K562 (cell line): Measurements from ENCODE around the gene IMPACT. TPM values are rescaled to one million over a fixed set of nuclear protein-coding genes. Genes with fewer than 3 reads are reported as not detected.
A peak's percentile ranks its signal among the peaks of the same experiment; 100 is the strongest.

Source experiments
- ATAC-seq: fragments of 200-7000 bp; cut with Tn5 transposase; 3 replicates; pipeline ENCODE4 v1.9.1; 2020; ENCODE audit warnings: moderate library complexity
- BruUV-seq: library from RNA; stranded (reverse); fragments of 400-500 nt; replicated peaks from 2 replicates; lab custom pipeline; 2021; lab: Mats Ljungman, UMichigan
- CTCF ChIA-PET: fragments of 300-600 bp; formaldehyde crosslinking; extraction: SDS; loops from one replicate; lab custom pipeline; 2021; ENCODE audit warnings: low intra/inter-chr PET ratio; lab: Yijun Ruan, JAX
- POLR2A ChIA-PET: fragments of 300-600, 350-650 bp; sonication (Branson Sonifier 250); formaldehyde crosslinking; extraction: SDS; loops from one replicate; lab custom pipeline; 2021; ENCODE audit warnings: antibody characterized with exemption, inconsistent platforms; lab: Yijun Ruan, JAX
- DNase-seq, 4 experiments: peaks; one replicate each; pipeline versions ENCODE4 v3.0.0 to v3.0.0-alpha.2; 2011 to 2018; ENCODE audit warnings: low spot score in 3 of 4, mixed read lengths in 3 of 4; ENCODE audit errors: extremely low read depth in 1 of 4
- FAIRE-seq: peaks from 2 replicates; lab custom pipeline; 2011; peaks lifted over from hg19 to GRCh38; lab: Jason Lieb, UNC
- H2AFZ ChIP-seq: 2 replicates; pipeline ENCODE4 v1.6.0; 2011; ENCODE audit warnings: low read depth, low read length, control low read depth, inconsistent platforms
- H3K27ac ChIP-seq: fragments of 200-600 bp; 3 replicates; pipeline ENCODE4 v1.8.0; 2011; ENCODE audit warnings: low read depth, mild to moderate bottlenecking, control low read depth, inconsistent platforms, low read length, moderate library complexity, mixed read lengths; ENCODE audit errors: extremely low read depth
- H3K27me3 ChIP-seq, 2 experiments: fragments of 300-600 bp in 1 of 2; 2 replicates in 1 of 2; 3 replicates in 1 of 2; pipeline versions ENCODE4 v1.6.0 to v1.8.0; 2011; ENCODE audit warnings: inconsistent platforms in 2 of 2, low read length in 2 of 2, mild to moderate bottlenecking in 1 of 2, mixed read lengths in 1 of 2, moderate library complexity in 1 of 2; ENCODE audit not compliant: control insufficient read depth in 2 of 2, insufficient read depth in 2 of 2
- H3K36me3 ChIP-seq: fragments of 300-600 bp; 3 replicates; pipeline ENCODE4 v1.8.0; 2011; ENCODE audit warnings: mild to moderate bottlenecking, low read length, inconsistent platforms; ENCODE audit not compliant: control insufficient read depth, insufficient read depth
- H3K4me1 ChIP-seq, 2 experiments: fragments of 200-600 bp in 1 of 2; replicated peaks in 1 of 2; 2 replicates in 1 of 2; 3 replicates in 1 of 2; pipeline versions ENCODE4 v1.5.1 to v1.8.0; 2011; ENCODE audit warnings: inconsistent platforms in 2 of 2, low read length in 2 of 2, mild to moderate bottlenecking in 1 of 2, mixed read lengths in 1 of 2, moderate library complexity in 1 of 2; ENCODE audit not compliant: control insufficient read depth in 2 of 2, insufficient read depth in 2 of 2
- H3K4me2 ChIP-seq: 2 replicates; pipeline ENCODE4 v1.6.1; 2011; ENCODE audit warnings: low read length, control low read depth, inconsistent platforms, mixed read lengths; ENCODE audit not compliant: insufficient read depth
- H3K4me3 ChIP-seq: fragments of 200-600 bp; sonication (generic), shearing (Covaris generic); 2 replicates; pipeline ENCODE4 v1.5.1; 2016; ENCODE audit warnings: control low read depth, inconsistent platforms
- H3K79me2 ChIP-seq: fragments of 200-600 bp; 3 replicates; pipeline ENCODE4 v1.8.0; 2011; ENCODE audit warnings: low read length, inconsistent platforms; ENCODE audit not compliant: control insufficient read depth, insufficient read depth
- H3K9ac ChIP-seq, 2 experiments: 2 replicates each; pipeline versions ENCODE4 v1.6.0 to v1.6.1; 2011; ENCODE audit warnings: low read depth in 2 of 2, low read length in 2 of 2, control low read depth in 1 of 2, inconsistent platforms in 1 of 2, mild to moderate bottlenecking in 1 of 2, mixed read lengths in 1 of 2; ENCODE audit not compliant: insufficient read depth in 1 of 2
- H3K9me1 ChIP-seq: one replicate; pipeline ENCODE4 v1.6.0; 2011; ENCODE audit warnings: inconsistent platforms, mild to moderate bottlenecking, low read length, moderate library complexity; ENCODE audit not compliant: control insufficient read depth, insufficient read depth
- H3K9me3 ChIP-seq: replicated peaks from 2 replicates; pipeline ENCODE4 v1.5.1; 2011; ENCODE audit warnings: low read depth, low read length, inconsistent platforms; ENCODE audit not compliant: control insufficient read depth, insufficient read depth
- H4K20me1 ChIP-seq: replicated peaks from 2 replicates; pipeline ENCODE4 v1.6.1; 2011; ENCODE audit warnings: low read length, inconsistent platforms, mixed read lengths; ENCODE audit not compliant: control insufficient read depth, insufficient read depth
- CHD2 ChIP-seq: IDR thresholded peaks from 2 replicates; pipeline ENCODE4 v1.6.1; 2011; ENCODE audit warnings: low read depth, low read length
- CTCFL ChIP-seq: IDR thresholded peaks from 2 replicates; pipeline ENCODE4 v1.6.1; 2011; ENCODE audit warnings: borderline replicate concordance, low read depth, mild to moderate bottlenecking, moderate library complexity, low read length; ENCODE audit not compliant: insufficient read depth, poor library complexity, severe bottlenecking
- FOXM1 ChIP-seq, 2 experiments: fragments of 450-650 bp in 1 of 2; sonication (generic) in 1 of 2; formaldehyde crosslinking in 1 of 2; IDR thresholded peaks; 2 replicates each; pipeline versions ENCODE4 v1.6.1 to v1.9.0; 2017 to 2022; ENCODE audit warnings: low read depth in 2 of 2, mild to moderate bottlenecking in 2 of 2, missing genetic modification reagents in 1 of 2, moderate library complexity in 1 of 2
- GTF2F1 ChIP-seq: IDR thresholded peaks from 2 replicates; pipeline ENCODE4 v1.6.1; 2011; ENCODE audit warnings: low read depth, low read length, improper control_type of control experiment
- HOXB6 ChIP-seq: fragments of 250-450 bp; sonication (Bioruptor Pico); IDR thresholded peaks from 2 replicates; pipeline ENCODE4 v1.5.1; 2022; ENCODE audit warnings: mild to moderate bottlenecking, borderline replicate concordance
- MLX ChIP-seq, 2 experiments: fragments of 450-650 bp in 1 of 2; sonication (generic) in 1 of 2; formaldehyde crosslinking; conservative IDR thresholded peaks; 2 replicates each; pipeline versions ENCODE4 v1.4.0 to v1.8.1; 2020 to 2022; ENCODE audit warnings: mild to moderate bottlenecking in 1 of 2, missing genetic modification reagents in 1 of 2
- NFRKB ChIP-seq: fragments of 450-650 bp; IDR thresholded peaks from 2 replicates; pipeline ENCODE4 v1.6.1; 2016; ENCODE audit warnings: low read depth
- NR0B1 ChIP-seq: fragments of 450-650 bp; IDR thresholded peaks from one replicate; pipeline ENCODE4 v1.6.1; 2018; ENCODE audit warnings: mild to moderate bottlenecking, moderate library complexity; ENCODE audit not compliant: partially characterized antibody
- NR2C2 ChIP-seq, 2 experiments: fragments of 200-800 bp in 1 of 2; sonication (Bioruptor generic) in 1 of 2; sonication (generic) in 1 of 2; formaldehyde crosslinking in 1 of 2; IDR thresholded peaks; 2 replicates each; pipeline versions ENCODE4 v1.6.1 to v1.8.0; 2016 to 2022; ENCODE audit warnings: mild to moderate bottlenecking in 1 of 2, missing compliant biosample characterization in 1 of 2, missing genetic modification characterization in 1 of 2, missing genetic modification reagents in 1 of 2
- POU5F1 ChIP-seq: fragments of 150-350 bp; IDR thresholded peaks from 2 replicates; pipeline ENCODE4 v1.6.1; 2014; ENCODE audit warnings: borderline replicate concordance, low read length, low read depth, mild to moderate bottlenecking; ENCODE audit not compliant: partially characterized antibody
- RFX5 ChIP-seq: IDR thresholded peaks from 2 replicates; pipeline ENCODE4 v1.6.1; 2011; ENCODE audit warnings: low read depth, mild to moderate bottlenecking, improper control_type of control experiment, low read length
- SMAD4 ChIP-seq: fragments of 250-450 bp; sonication (Bioruptor Pico); conservative IDR thresholded peaks from 2 replicates; pipeline ENCODE4 v1.8.0; 2021; ENCODE audit warnings: inconsistent platforms, mild to moderate bottlenecking, moderate library complexity
- SRSF7 ChIP-seq: fragments of 200-400 bp; formaldehyde crosslinking; optimal IDR thresholded peaks from 2 replicates; pipeline ENCODE3; 2017; ENCODE audit warnings: mild to moderate bottlenecking, low read depth, low read length
- ZNF24 ChIP-seq: fragments of 450-650 bp; IDR thresholded peaks from 2 replicates; pipeline ENCODE4 v1.6.1; 2016
- ZNF507 ChIP-seq: conservative IDR thresholded peaks from 2 replicates; pipeline ENCODE4 v1.6.1; 2017; ENCODE audit warnings: missing genetic modification characterization, missing compliant biosample characterization
- WGBS: fragments of 100-300 bp; shearing (Covaris generic); methylation state at CpG from one replicate; pipeline ENCODE4 v1.1.6; 2016; ENCODE audit warnings: low coverage, mixed read lengths; ENCODE audit not compliant: insufficient coverage; ENCODE audit errors: missing lambda C conversion rate; 5-methylcytosine and 5-hydroxymethylcytosine counted together
- in situ Hi-C: fragments of 300-500 bp; cut with MboI; formaldehyde crosslinking; loops from 4 replicates; pipeline ENCODE4 v1.15.0; 2018; ENCODE audit warnings: inconsistent platforms, mixed read lengths
- intact Hi-C: fragments of 100-400 bp; cut with micrococcal nuclease; formaldehyde crosslinking; loops from 2 replicates; pipeline ENCODE4 v1.14.2; 2022
- polyA plus RNA-seq, 8 experiments: library from polyadenylated mRNA; depleted of rRNA in 4 of 8; stranded (reverse) in 5 of 8; unstranded in 3 of 8; fragments of >200 nt; fragmentation: Nextera tagmentation in 2 of 8; fragmentation: Illumina TruSeq in 1 of 8; extraction: Ambion mirVana in 2 of 8; extraction: Trizol in 1 of 8; gene quantifications; 2 replicates each; pipeline versions ENCODE4 v1.2.1 to v1.2.3, GENCODE V29; 2011 to 2014; ENCODE audit warnings: inconsistent platforms in 1 of 8, missing spikeins in 1 of 8
- total RNA-seq, 7 experiments: library from RNA; depleted of rRNA in 6 of 7; stranded (reverse); fragments of >200 nt in 6 of 7; fragmentation: Illumina TruSeq in 2 of 7; extraction: Trizol in 2 of 7; gene quantifications; 2 replicates each; pipeline versions ENCODE4 v1.2.1 to v1.2.3, GENCODE V29; 2011 to 2021; ENCODE audit warnings: low replicate concordance in 1 of 7

Gene IMPACT
- total and polyA plus RNA-seq, 9 of the 15 experiments (the other 6 are each of a cell fraction or from before 2014, with no cell fraction given), result 4.7 to 7.6 (median 5.8) TPM

- FAIRE-seq (no peak), ATAC-seq (no peak), DNase-seq (no peak)
- H3K4me3 ChIP-seq, result peak overlapping the region; percentile 57
- H3K4me2 ChIP-seq, result peak overlapping the region; percentile 85
- WGBS, result 13% methylated on average over 11 of the region's 11 CpGs
- CTCF ChIA-PET, result interaction anchor here (0.5 kb wide), 1 partner anchor 1804 kb away, joined by 3 read pairs; no protein-coding TSS in a partner anchor
- TSS peak; percentile 94 for BruUV-seq
- POLR2A ChIA-PET, result interaction anchor here (1.0 to 1.5 kb wide), 2 partner anchors 10 to 12 kb away, joined by 7 to 8 read pairs; no protein-coding TSS in a partner anchor
- no peak for TF ChIP-seq HOXB6
- no peak for TF ChIP-seq RFX5
- TF ChIP-seq NFRKB, result no peak
- 0 out of 2 replicates have a peak, but pooled peaks have one; percentile 20 for TF ChIP-seq ZNF507 (tag)
- TF ChIP-seq CTCFL, result no peak
- no peak for TF ChIP-seq SRSF7
- TF ChIP-seq FOXM1 (IDR thresholded peaks at IDR 0.05; ENCODE audit: low read depth), result no peak
- TF ChIP-seq FOXM1 (CRISPR knock-in tag; IDR thresholded peaks at IDR 0.05; ENCODE audit: low read depth), result no peak
- TF ChIP-seq CHD2, result no peak
- no peak for TF ChIP-seq ZNF24
- no peak for TF ChIP-seq NR0B1
- TF ChIP-seq MLX (CRISPR knock-in tag; conservative IDR thresholded peaks at IDR 0.05), result no peak
- TF ChIP-seq SMAD4 (CRISPR knock-in tag), result no peak
- no peak for TF ChIP-seq GTF2F1
- TF ChIP-seq POU5F1, result no peak
- TF ChIP-seq NR2C2 (CRISPR knock-in tag; IDR thresholded peaks at IDR 0.05), result no peak
- TF ChIP-seq NR2C2 (tag; IDR thresholded peaks at IDR 0.05), result 0 out of 2 replicates have a peak, but pooled peaks have one; percentile 93
- H3K9ac ChIP-seq, result peak overlapping the region; percentile 71 to 74; a peak in 2 of 4 replicates
- H3K27me3 ChIP-seq, result peaks cover 0 to 7% of the 10 kb centered on the region in 2 experiments; a peak in 3 of 5 replicates
- H3K27ac ChIP-seq, result peak overlapping the region; percentile 75
- peaks cover 5% of the 10 kb centered on the region; the same call in 1 of the 2 replicates for H3K9me3 ChIP-seq
- no peaks in the 10 kb centered on the region for H4K20me1 ChIP-seq
- H3K79me2 ChIP-seq, result no peaks in the 10 kb centered on the region
- H3K9me1 ChIP-seq, result no peaks in the 10 kb centered on the region
- intact Hi-C loops (loop anchor here (10.0 kb wide), 1 partner anchor 59 kb away; no protein-coding TSS in a partner anchor), in situ Hi-C loops (no loop called here)
- peaks cover 2 to 10% of the 10 kb centered on the region in 2 experiments; a peak in 2 of 5 replicates for H3K4me1 ChIP-seq
- peak overlapping the region; percentile 79 for H2AFZ ChIP-seq
- H3K36me3 ChIP-seq, result no peaks in the 10 kb centered on the region
Observed at GRCh38 chr18:24426073-24426397, 435 bp upstream of the IMPACT start.
